GM21360 (cell line): ENCODE measurements around the gene SCYGR1.
"Not testable (repeated sequence)": the region's sequence is repeated elsewhere in the genome, so short reads cannot be mapped to it uniquely, and the experiment has no call there.

ENCODE experiments used
- ATAC-seq: cut with Tn5 transposase; IDR thresholded peaks from one replicate; pipeline ENCODE4 v1.9.1; 2021; ENCODE audit warnings: mild to moderate bottlenecking, moderate library complexity; ENCODE audit not compliant: unreplicated experiment

Gene SCYGR1

DNA sequence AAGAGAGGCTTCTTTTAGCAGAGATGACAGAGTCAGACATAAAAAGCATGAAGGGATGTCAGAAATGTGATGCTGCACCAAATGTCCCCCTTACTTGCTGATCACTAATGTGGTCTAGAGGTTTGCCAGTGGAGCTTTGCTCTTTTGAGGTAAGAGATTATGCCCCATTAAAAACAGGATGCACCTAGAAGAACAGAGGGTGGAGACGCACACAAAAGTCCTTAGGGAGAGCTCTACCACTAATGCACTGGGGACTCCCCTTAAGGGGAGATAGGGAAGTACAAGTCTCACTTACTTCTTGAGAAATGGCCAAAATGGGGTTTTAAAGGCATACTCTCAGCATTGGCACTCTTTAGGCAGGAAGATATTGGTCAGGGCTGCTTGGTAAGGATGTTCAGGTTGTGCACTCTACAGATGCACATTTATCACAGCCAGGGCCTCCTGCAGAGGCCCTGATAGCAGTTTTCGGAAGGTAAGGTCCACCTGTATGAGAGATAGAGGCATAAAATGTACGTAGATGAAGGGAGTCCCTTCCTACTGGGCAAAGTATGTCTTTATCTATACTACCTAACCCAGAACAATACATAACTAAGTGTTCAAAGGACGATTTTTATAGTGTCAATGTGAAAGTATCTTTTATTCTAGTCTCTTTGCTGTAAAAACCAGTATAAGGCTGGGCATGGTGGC lies 17.0 kb upstream of the SCYGR1 start:
- ATAC-seq: no peak

GRCh38 chr2:227402959-227403358 lies 15.2 kb upstream of the SCYGR1 start:
- no peak for ATAC-seq

- no peak for ATAC-seq
These were observed 14.6 kb upstream of the SCYGR1 start for GRCh38 chr2:227402321-227402720.

DNA sequence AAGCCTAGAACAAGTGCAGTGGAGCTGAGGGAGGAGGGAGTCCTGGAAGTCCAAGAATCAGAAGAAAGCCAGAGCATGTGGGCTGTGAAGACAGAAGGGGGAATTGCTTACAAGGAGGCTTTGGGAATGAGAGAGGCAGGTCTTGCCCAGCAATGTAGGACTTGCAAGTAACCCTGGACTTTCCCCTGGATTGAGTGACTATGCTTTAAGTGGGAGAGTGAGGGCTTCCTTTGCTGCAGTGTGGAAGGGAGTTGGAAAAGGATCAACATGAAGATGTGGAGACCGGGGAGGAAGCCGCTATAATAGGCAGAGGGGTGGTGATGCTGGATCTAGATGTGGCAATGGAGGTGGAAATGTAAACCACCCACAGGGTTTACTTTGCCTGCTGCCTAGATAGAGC lies 13.8 kb upstream of the SCYGR1 start:
- no peak for ATAC-seq

DNA sequence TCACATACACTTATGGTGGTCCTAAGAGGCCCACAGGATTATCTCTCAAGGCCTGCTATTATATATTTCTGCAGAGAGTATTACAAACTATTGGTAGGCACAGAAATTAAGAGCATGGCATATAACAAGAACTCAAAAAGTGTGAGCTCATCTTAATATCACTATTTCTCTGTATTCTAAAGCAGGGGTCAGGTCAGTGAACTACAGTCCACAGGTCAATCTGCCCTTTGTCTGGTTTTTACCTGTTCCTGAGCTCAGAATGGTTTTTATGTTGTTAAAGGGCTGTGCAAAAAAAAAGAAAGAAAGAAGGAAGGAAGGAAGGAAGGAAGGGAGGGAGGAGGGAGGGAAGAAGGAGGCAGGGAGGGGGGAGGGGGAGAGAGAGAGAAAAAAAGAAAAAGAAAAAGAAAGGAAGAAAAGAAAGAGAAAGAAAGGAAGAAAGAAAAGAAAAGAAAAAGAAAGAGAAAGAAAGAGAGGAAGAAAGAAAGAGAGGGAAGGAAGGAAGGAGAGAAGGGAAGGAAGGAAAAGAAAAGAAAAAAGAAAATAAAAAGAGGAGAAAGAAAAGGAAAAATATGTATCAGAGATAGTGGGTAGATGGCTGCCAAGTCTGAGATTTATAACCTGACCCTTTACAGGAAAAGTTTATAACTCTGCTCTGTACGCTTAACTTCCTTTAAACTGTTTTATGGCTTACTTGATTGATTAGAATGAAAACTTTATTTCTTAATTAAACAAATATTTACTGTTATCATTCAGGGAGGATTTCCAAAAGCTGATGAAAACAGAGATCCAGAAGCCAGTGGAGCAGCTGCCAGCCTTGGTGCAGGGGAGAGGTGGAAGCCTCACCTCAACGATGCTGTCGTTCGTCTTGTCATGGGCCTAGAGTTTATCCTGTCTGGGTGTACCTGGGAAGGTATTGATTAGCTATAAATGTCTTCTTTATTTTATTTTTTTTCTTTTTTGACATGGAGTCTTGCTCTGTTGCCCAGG lies 11.2 kb upstream of the SCYGR1 start:
- no peak for ATAC-seq

DNA sequence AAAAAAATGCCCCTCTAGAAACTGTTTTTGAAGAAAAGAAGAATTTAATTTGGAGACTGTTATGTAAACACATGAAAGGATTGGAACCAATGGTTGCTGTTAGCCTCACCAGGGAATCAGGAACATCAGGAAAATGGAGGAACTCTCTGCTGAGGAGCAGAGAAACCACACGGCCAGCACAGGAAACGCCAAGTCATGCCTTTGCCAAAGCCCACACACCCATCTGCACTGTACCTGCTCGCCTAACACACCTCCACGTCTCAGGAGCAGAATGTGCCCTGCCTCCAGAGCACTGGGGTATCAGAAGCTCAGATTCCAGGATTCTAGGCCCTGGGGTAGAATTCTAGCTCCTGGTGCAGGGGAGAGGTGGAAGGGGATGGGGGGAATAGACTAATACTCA lies 9.8 kb upstream of the SCYGR1 start:
- ATAC-seq: no peak

DNA sequence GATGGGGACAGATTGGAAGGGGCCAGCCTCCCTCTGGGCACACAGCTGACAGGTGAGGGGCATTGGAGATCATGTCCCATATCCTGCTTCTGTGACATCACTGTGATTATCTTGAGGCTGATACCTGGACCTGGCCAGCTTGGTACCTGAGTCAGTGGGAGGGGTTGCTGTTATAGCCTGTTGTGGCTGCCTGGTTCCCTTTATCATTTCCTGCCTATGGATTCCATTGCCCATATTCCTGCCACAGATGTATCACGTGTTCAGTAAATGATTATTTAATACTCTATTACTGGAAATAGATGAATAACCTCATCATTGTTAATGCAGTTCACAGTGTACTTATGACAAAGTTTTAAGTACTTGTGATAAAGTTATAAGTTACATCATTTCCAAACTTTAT lies 7.8 kb upstream of the SCYGR1 start:
- no peak for ATAC-seq

GRCh38 chr2:227394401-227394800 lies 6.7 kb upstream of the SCYGR1 start:
- no peak for ATAC-seq

DNA sequence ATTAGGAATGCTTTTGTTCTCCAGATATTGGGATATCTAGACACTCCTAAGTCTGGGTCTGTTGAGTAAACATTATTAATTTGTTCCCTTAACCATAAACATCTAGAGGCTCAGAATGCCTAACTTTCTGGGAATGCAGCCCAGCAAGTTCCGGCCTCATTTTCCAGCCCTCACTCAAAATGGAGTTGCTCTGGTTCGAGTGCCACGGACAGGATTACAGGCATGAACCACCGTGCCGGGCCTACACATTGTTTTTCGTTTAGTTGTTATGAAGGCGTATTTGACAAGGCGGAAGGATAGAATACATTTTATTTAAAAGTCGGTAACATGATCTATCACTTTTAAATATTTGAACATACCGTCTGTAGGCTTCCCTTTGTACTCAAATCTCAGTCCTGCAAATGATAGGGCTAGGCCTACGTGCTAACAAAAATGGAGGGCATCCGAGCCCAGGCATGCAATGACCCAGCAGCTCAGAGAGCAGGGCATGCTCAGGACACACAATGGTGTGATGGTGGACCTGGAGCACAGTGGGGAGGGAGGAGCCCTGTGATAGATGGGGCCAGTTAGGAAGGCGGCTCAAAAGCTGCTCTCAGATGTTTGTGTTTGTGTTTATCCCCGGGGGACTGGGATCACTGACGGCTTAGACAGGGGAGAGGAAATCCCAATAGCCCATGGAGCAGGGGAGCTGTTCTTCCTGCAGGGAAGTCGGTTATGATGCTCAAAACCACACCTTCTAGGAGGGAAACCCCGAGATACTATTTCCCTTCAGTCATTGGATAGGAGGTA lies 2.9 kb upstream of the SCYGR1 start:
- no peak for ATAC-seq

DNA sequence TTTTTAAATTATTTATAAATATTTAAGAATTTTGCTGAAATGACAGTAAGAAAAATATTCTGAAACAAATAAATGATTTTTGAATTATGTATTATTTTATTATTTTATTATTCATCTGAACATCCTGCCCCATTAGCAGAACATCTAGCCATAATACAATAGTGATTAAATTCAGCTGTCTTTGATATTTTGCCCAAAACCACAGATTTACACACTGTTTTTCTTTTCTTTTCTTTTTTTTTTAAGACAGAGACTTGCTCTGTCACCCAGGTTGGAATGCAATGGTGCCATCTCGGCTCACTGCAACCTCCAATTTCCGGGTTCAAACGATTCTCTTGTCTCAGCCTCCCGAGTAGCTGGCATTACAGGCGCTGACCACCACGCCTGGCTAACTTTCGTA lies 1.9 kb upstream of the SCYGR1 start:
- no peak for ATAC-seq

GRCh38 chr2:227389231-227389630 lies 1.5 kb upstream of the SCYGR1 start:
- ATAC-seq: no peak

GRCh38 chr2:227388537-227389011 lies 825 bp upstream of the SCYGR1 start:
- ATAC-seq: no peak

- ATAC-seq: no peak
These were observed 1.1 kb downstream of the SCYGR1 start for GRCh38 chr2:227386630-227387029.

DNA sequence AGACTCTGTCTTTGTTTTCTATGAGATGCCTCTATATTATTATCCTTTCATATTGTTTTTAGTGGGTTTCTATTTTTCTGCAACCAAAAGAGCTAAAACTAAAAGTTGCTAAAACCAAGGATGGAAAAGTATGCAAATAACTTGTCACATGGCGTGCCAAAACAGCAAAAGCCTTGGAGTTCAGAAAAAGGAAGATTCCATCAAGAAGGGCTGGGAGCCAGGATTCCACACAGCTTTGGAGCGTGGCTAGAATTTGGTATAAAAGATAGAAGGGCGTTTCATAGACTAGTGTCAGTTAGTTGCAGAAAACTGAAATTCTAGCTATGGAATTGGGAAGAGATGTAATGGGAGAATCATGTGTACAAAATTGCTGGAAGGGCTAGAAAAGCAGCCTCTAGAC lies 4.1 kb downstream of the SCYGR1 start:
- ATAC-seq: no peak

DNA sequence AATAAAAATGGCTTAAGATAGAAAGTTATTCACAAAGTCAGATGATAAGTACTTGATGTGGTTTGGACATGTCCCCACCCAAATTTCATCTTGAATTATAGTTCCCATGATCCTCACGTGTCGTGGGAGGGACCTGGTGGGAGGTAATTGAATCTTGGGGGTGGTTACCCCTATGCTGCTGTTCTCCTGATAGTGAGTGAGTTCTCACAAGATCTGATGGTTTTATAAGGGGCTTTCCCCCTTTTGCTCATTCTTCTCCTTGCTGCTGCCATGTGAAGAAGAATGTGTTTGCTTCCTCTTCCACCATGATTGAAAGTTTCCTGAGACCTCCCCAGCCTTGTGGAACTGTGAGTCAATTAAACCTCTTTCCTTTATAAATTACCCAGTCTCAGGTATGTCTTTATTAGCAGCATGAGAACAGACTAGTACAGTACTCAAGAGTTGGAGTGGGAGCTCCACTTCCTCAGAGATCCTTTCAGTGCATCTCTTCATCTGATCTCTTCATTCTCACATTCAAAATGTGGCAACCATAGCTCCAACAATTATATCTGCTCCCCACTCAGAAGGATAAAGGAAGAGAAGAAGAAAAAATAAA lies 5.4 kb downstream of the SCYGR1 start:
- not testable (repeated sequence) for ATAC-seq

- ATAC-seq: no peak
These were observed 8.7 kb downstream of the SCYGR1 start, which contains the start of gene TM4SF20 for GRCh38 chr2:227379095-227379494. TSS of gene TM4SF20 (minus strand) at chr2:227379306. CDS start at chr2:227379268, 38 bp downstream.

GRCh38 chr2:227378371-227378782 lies 9.4 kb downstream of the SCYGR1 start:
- no peak for ATAC-seq

- ATAC-seq: no peak
These were observed 10.0 kb downstream of the SCYGR1 start for GRCh38 chr2:227377467-227378351.

- no peak for ATAC-seq
These were observed 10.9 kb downstream of the SCYGR1 start for GRCh38 chr2:227376656-227377396.
